Fibroblast of pulmonary artery (primary cell): Measurements from ENCODE around the gene CHAD.
"Not testable (repeated sequence)": the region's sequence is repeated elsewhere in the genome, so short reads cannot be mapped to it uniquely, and the experiment has no call there.

Experiments used
- DNase-seq: peaks from one replicate; pipeline ENCODE4 v3.0.0-alpha.2; 2010; ENCODE audit warnings: low read depth
- H3K4me3 ChIP-seq: replicated peaks from 2 replicates; pipeline ENCODE4 v1.5.1; 2011; ENCODE audit warnings: low read depth, mild to moderate bottlenecking, control low read depth, low read length, moderate library complexity
- TF ChIP-seq, protein P1 (sequence below): IDR thresholded peaks from 2 replicates; pipeline ENCODE4 v1.5.1; 2011; ENCODE audit warnings: mild to moderate bottlenecking, control low read depth, low read length, inconsistent platforms; ENCODE audit errors: missing control alignments

The CHAD gene

DNA sequence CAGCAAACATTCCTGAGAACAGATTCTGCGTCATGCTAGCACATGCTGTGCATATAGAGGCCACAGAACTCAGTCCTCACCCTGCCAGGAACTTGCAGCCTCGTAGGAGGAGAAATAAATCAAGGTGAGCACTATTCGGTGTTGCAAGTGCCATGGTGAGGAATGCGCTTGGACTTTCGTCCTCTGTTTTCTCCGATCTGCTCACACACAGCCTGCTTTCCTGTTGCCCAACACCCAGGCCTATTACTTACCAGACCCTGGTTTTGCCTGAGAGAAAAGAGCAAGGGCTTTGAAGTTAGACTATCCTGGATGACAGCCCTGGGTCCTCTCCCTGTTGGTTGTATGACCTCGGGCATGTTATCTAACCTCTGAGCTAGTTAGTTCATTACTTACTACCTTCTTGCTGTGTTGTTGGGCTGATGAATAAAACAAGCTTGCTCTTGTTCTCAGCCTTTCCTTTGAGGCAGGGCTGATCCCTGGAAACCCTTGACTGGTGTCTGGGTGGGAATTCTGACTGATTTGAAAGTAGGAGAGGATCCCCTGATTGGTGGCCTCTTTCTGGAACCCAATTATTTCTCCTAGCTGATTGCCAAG lies 39.8 kb downstream of the CHAD start:
- TF ChIP-seq, protein P1, sequence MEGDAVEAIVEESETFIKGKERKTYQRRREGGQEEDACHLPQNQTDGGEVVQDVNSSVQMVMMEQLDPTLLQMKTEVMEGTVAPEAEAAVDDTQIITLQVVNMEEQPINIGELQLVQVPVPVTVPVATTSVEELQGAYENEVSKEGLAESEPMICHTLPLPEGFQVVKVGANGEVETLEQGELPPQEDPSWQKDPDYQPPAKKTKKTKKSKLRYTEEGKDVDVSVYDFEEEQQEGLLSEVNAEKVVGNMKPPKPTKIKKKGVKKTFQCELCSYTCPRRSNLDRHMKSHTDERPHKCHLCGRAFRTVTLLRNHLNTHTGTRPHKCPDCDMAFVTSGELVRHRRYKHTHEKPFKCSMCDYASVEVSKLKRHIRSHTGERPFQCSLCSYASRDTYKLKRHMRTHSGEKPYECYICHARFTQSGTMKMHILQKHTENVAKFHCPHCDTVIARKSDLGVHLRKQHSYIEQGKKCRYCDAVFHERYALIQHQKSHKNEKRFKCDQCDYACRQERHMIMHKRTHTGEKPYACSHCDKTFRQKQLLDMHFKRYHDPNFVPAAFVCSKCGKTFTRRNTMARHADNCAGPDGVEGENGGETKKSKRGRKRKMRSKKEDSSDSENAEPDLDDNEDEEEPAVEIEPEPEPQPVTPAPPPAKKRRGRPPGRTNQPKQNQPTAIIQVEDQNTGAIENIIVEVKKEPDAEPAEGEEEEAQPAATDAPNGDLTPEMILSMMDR, result no peak
- DNase-seq, result no peak
- H3K4me3 ChIP-seq, result no peak overlapping the region

DNA sequence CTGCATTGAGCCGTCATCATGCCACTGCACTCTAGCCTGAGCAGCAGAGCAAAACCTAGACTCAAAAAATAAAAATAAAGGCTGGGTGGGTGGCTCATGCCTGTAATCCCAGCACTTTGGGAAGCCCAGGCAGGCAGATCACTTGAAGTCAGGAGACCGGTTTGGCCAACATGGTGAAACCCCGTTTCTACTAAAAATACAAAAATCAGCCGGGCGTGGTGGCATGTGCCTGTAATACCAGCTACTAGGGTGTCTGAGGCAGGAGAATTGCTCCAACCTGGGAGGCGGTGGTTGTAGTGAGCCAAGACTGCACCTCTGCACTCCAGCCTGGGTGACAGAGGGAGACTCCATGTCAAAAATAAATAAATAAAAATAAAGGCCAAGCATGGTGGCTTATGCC lies 40.6 kb downstream of the CHAD start:
- H3K4me3 ChIP-seq, DNase-seq: not testable (repeated sequence)

DNA sequence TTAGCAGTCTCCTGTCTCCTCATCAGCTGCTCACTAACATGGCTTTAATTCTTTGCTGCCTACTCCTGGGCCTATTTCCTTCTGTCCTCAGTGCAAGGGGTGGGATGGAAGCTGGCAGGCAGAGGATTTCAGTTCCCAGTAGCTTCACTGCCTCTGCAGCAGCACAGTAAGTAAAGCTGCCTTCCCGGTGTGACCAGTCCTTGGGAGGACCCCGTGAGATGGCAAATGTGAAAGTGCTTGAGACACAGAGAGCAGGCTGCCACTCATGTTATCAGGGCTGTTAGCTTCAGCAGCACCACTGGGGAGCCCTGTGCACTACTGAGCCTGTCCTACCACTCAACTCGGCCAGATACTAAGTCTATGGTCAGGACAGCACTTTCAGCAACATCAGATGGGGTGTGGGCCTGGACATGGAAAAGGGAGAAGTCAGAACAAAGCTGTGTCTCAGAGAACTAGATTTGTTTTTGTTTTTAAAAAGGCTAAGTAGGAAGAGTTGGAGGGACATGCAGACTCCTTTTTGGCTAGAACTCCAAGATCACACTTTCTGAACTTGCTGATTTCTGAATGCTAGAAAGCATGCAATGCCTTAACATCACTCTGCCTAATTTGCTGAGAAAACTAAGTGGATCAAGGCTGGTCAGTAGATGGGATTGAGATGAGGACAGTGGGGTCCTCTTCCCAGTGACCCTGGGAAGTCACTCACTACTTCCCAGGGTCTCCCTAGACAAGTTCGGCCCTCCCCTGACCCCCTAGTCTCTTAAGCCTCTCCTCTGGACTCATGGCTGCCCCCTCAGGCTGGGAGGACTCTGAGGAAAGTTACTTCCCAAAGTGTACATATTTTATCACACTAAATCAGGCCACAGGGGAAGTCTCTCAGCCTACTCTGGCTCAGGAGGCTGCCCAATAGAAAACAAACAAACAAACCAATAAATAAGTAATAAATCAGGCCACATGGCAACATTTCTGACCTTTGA lies 41.6 kb downstream of the CHAD start:
- TF ChIP-seq, protein P1, result peak; percentile 18
- H3K4me3 ChIP-seq, result peak overlapping the region; percentile 68
- peak; percentile 31 for DNase-seq

DNA sequence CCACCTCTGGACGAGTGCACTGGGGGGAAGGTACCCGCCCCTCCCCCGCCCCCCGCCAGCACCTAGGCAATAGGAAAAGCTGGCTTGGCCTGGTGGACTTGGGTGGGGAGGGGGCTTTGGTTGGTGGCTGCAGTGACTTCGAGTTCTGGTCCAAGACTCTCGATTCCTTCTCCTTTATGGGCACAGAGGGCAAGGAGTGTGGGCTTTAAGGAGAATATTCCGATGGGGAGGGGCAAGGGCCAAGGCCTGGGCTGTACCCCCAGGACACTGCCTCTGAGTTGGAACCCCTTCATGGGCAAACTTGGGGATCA lies 42.3 kb downstream of the CHAD start:
- DNase-seq, result no peak
- peak overlapping the region; percentile 68 for H3K4me3 ChIP-seq
- TF ChIP-seq, protein P1, result no peak

DNA sequence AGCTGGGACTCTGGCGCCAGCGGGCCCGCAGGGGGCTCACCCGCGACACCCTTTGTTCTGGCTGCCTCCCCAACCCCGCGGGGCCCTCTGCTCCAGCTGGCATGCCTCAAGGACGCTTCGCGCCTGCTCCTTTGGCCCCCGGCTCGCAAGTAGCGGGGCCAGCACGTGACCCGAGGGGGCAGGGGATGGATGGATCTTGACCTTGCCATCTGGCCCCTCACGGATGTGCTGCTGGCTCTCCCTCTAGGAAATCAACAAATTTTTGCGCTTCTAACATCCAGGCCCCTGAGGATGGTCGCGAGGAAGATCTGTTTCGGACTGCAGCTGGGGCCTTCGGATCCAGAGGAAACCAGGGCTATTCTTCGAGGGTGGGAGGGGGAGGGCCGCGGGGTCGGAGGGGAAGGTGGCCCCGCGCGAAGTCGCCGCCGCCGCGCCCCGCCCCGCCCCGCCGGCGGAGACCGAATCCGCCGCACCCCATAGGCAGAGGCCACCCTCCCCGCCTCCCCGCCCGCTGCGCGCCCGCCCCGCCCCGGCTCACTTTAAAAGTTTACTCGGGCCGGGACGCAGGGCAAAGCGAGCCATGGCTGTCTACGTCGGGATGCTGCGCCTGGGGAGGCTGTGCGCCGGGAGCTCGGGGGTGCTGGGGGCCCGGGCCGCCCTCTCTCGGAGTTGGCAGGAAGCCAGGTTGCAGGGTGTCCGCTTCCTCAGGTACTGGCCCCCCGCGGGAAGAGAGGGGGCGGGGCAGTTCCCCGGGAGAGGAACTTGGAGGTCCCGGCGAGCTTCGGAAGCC lies 42.8 kb downstream of the CHAD start, which contains the start of gene ACSF2:
Gene ACSF2, plus strand, starts transcription at position 537 of the 790 bp plus-strand sequence. Its CDS starts 44 bp downstream, at position 581.
- DNase-seq, result peak; percentile 40
- TF ChIP-seq, protein P1, result no peak
- peak within 1 kb of the TSS; percentile 68 for H3K4me3 ChIP-seq

DNA sequence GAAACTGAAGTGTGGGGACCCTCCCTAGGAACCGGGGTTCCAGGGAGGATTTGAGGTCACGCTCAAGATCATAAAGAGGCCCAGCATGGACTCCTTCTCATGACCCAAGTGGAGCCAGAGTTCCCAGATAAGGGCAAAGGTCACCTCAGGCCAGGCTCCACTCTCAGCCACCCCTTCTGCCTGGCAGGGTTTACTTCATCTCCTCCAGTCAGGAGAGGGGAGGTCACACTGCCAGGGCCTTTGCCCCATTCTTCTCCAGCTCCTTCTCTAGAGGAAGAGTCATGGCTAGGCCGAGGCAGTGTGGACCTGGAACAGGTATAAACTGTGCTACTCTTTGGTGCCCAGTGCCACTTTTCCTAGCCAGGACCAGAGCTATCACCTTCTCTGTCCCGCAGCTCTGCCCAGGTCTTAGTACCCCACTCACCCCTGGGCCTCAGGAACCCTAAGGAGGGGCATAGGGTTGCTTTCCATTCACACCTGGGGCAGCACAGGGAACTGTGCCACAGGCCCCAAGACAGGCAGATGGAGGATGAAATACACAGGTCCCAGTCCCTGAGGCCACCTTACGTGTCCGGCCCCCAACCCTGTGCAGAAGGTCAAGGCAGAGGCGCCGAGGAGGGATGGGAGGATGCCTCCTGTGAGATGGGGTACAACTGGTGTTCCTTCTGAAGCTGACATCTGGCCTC lies 43.5 kb downstream of the CHAD start:
- H3K4me3 ChIP-seq, result peak overlapping the region; percentile 68
- no peak for DNase-seq

More for the DNA sequence above, 43.5 kb downstream of the CHAD start:
- TF ChIP-seq, protein P1, result no peak
